Nephron progenitor cell (in vitro differentiated cells): ENCODE measurements around the gene DMAP1.

ENCODE experiments used
- DNase-seq: peaks from one replicate; pipeline ENCODE4 v3.0.0; 2021
- H3K27ac Mint-ChIP-seq: 2 replicates; pipeline ENCODE4 v1.8.0; 2021; ENCODE audit warnings: mild to moderate bottlenecking, moderate library complexity, mixed read lengths
- H3K27me3 Mint-ChIP-seq: 2 replicates; pipeline ENCODE4 v1.8.0; 2021; ENCODE audit warnings: mild to moderate bottlenecking, low read depth, mixed read lengths; ENCODE audit not compliant: poor library complexity
- H3K36me3 Mint-ChIP-seq: 2 replicates; pipeline ENCODE4 v1.8.0; 2021; ENCODE audit warnings: low read depth, mixed read lengths
- H3K4me1 Mint-ChIP-seq: 2 replicates; pipeline ENCODE4 v1.8.0; 2021; ENCODE audit warnings: mixed read lengths
- H3K4me3 Mint-ChIP-seq: 2 replicates; pipeline ENCODE4 v1.8.0; 2021; ENCODE audit warnings: mild to moderate bottlenecking, moderate library complexity, mixed read lengths
- H3K9me3 Mint-ChIP-seq: 2 replicates; pipeline ENCODE4 v1.8.0; 2021; ENCODE audit warnings: mild to moderate bottlenecking, moderate library complexity, mixed read lengths
- CTCF ChIP-seq: fragments of 200-600 bp; sonication (generic); IDR thresholded peaks from 2 replicates; pipeline ENCODE4 v1.5.0; 2021; ENCODE audit warnings: antibody characterized with exemption

The DMAP1 gene

DNA sequence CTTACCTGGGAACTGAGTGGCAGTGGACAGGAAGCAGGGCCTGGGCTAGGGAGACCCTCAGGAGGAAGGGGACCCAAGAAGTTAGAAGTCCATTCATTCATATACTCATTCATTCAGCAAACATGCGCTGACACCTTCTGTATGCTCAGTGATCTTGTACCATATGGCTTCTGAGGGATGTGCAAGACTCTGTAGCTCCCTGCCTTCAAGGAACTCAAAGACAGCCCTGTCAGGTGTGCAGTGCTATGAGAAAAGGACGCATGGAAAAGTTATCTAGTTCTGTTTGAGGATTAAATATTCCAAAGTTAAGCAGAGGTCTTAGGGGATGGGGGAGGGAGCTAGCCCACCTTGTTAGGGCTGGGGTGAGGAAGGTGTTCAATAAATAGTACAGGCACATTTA, 12.5 kb downstream of the DMAP1 start:
- no peak for TF ChIP-seq CTCF
- Mint-ChIP-seq H3K9me3 (peaks cover 28% of the 10 kb centered on the region), H3K36me3 (peaks cover 63% of the 10 kb centered on the region), H3K4me3 (no peak overlapping the region), H3K27ac (no peak overlapping the region), H3K4me1 (peaks cover 27% of the 10 kb centered on the region), H3K27me3 (peaks cover 6% of the 10 kb centered on the region)
- DNase-seq: no peak

- TF ChIP-seq CTCF: no peak
- peaks cover 20% of the 10 kb centered on the region for H3K4me1 Mint-ChIP-seq
- no peak overlapping the region for H3K4me3 Mint-ChIP-seq
- H3K27ac Mint-ChIP-seq: no peak overlapping the region
- peaks cover 28% of the 10 kb centered on the region for H3K9me3 Mint-ChIP-seq
- peaks cover 76% of the 10 kb centered on the region for H3K36me3 Mint-ChIP-seq
- no peak for DNase-seq
- H3K27me3 Mint-ChIP-seq: peaks cover 6% of the 10 kb centered on the region
Observed at GRCh38 chr1:44227211-44227610, 13.9 kb downstream of the DMAP1 start.

DNA sequence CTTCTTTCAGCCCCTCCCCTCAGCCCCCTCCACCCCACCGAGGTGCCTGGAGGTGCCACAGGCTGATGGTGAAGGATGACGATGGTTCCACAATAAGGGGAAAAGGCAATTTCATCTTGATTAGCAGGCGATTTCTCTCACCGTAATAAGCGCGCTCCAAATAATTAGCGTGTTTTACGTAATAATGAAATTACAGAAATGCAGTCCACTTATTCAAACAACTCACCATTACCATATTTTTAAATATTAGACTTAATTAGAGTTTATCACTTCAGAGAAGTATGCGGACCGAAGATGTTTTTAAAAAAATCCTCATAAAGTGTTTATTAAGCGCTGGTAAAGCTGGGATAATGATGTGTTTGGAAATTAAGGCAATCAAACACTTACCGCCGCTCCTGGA, 14.9 kb downstream of the DMAP1 start:
- Mint-ChIP-seq H3K27ac (no peak overlapping the region), H3K4me3 (no peak overlapping the region), H3K4me1 (peaks cover 10% of the 10 kb centered on the region), H3K36me3 (peaks cover 86% of the 10 kb centered on the region), H3K27me3 (peaks cover 9% of the 10 kb centered on the region), H3K9me3 (peaks cover 28% of the 10 kb centered on the region)
- no peak for TF ChIP-seq CTCF
- DNase-seq: no peak

GRCh38 chr1:44229435-44230167, 16.3 kb downstream of the DMAP1 start:
- H3K27ac Mint-ChIP-seq: no peak overlapping the region
- TF ChIP-seq CTCF: no peak
- no peak overlapping the region for H3K4me3 Mint-ChIP-seq
- peaks cover 26% of the 10 kb centered on the region for H3K9me3 Mint-ChIP-seq
- no peak for DNase-seq
- peaks cover 7% of the 10 kb centered on the region for H3K27me3 Mint-ChIP-seq
- peaks cover 82% of the 10 kb centered on the region for H3K36me3 Mint-ChIP-seq
- H3K4me1 Mint-ChIP-seq: peaks cover 9% of the 10 kb centered on the region

- TF ChIP-seq CTCF: no peak
- no peak for DNase-seq
- peaks cover 76% of the 10 kb centered on the region for H3K36me3 Mint-ChIP-seq
- H3K27ac Mint-ChIP-seq: no peak overlapping the region
- H3K4me3 Mint-ChIP-seq: no peak overlapping the region
- peaks cover 17% of the 10 kb centered on the region for H3K4me1 Mint-ChIP-seq
- peaks cover 14% of the 10 kb centered on the region for H3K27me3 Mint-ChIP-seq
- H3K9me3 Mint-ChIP-seq: peaks cover 19% of the 10 kb centered on the region
Observed at GRCh38 chr1:44230796-44231195, 17.5 kb downstream of the DMAP1 start.

DNA sequence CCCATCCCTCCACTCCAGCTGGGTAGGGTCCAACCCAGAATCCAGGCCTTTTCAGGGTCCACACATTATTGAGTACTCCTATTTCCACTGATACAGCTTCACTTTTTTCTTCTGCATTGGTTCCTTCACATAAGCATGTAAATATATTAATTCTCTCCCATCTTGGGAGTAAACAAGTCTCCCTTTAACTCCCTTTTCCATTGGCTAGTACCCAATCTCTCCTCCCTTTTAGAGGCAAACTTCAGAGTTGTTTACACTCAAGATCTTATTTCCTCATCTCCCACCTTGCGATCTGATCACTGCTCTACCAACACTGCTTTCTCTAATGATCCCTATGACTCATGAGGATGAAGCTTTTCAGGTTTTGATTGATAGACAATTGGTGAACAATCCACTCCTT, 20.3 kb downstream of the DMAP1 start:
- Mint-ChIP-seq H3K9me3 (no peaks in the 10 kb centered on the region), H3K4me3 (no peak overlapping the region), H3K36me3 (peaks cover 52% of the 10 kb centered on the region), H3K27ac (no peak overlapping the region), H3K4me1 (peaks cover 44% of the 10 kb centered on the region), H3K27me3 (peaks cover 21% of the 10 kb centered on the region)
- no peak for TF ChIP-seq CTCF
- no peak for DNase-seq
